Neural cell (in vitro differentiated cells): ENCODE results near the gene BRD9. TPM values are rescaled to one million over a fixed set of nuclear protein-coding genes. Genes with fewer than 3 reads are reported as not detected.
A peak's percentile ranks its signal among the peaks of the same experiment; 100 is the strongest.
"Not testable (repeated sequence)": the region's sequence is repeated elsewhere in the genome, so short reads cannot be mapped to it uniquely, and the experiment has no call there.

Experiments
- H2AFZ ChIP-seq: fragments of 200-600, 300-800 bp; sonication (generic), shearing (Covaris generic); 2 replicates; pipeline ENCODE4 v1.6.0; 2014; ENCODE audit warnings: low read depth, mild to moderate bottlenecking, antibody characterized with exemption, low read length, moderate library complexity
- H3F3A ChIP-seq: fragments of 200-600 bp; shearing (Covaris generic); 2 replicates; pipeline ENCODE4 v1.6.1; 2016; ENCODE audit warnings: mild to moderate bottlenecking, moderate library complexity, mixed read lengths, antibody characterized with exemption, low read length; ENCODE audit not compliant: insufficient read depth, poor library complexity, severe bottlenecking
- H3K27ac ChIP-seq: fragments of 200-600, 300-800 bp; sonication (generic), shearing (Covaris generic); 2 replicates; pipeline ENCODE4 v1.5.1; 2014; ENCODE audit warnings: mild to moderate bottlenecking, low read length, moderate library complexity
- H3K27me3 ChIP-seq: fragments of 300-800, 200-600 bp; sonication (generic), shearing (Covaris generic); 2 replicates; pipeline ENCODE4 v1.6.0; 2014; ENCODE audit warnings: mild to moderate bottlenecking, low read depth, low read length, moderate library complexity; ENCODE audit not compliant: insufficient read depth
- H3K36me3 ChIP-seq: fragments of 300-800, 200-600 bp; sonication (generic), shearing (Covaris generic); 2 replicates; pipeline ENCODE4 v1.5.1; 2014; ENCODE audit warnings: mild to moderate bottlenecking, antibody characterized with exemption, low read length, moderate library complexity; ENCODE audit not compliant: insufficient read depth
- H3K4me2 ChIP-seq: fragments of 300-800, 200-600 bp; sonication (generic), shearing (Covaris generic); 2 replicates; pipeline ENCODE4 v1.6.0; 2014; ENCODE audit warnings: mild to moderate bottlenecking, low read length
- H3K4me3 ChIP-seq: fragments of 300-800, 200-600 bp; sonication (generic), shearing (Covaris generic); 2 replicates; pipeline ENCODE4 v1.5.1; 2014; ENCODE audit warnings: mild to moderate bottlenecking, low read length, moderate library complexity
- H3K79me2 ChIP-seq: fragments of 200-600 bp; shearing (Covaris generic); replicated peaks from 2 replicates; pipeline ENCODE4 v1.6.0; 2014; ENCODE audit warnings: mild to moderate bottlenecking, low read length, moderate library complexity; ENCODE audit not compliant: insufficient read depth
- H3K9ac ChIP-seq: fragments of 300-800, 200-600 bp; sonication (generic), shearing (Covaris generic); 2 replicates; pipeline ENCODE4 v1.6.1; 2016; ENCODE audit warnings: mild to moderate bottlenecking, low read length, mixed read lengths
- H3K9me2 ChIP-seq: fragments of 200-600 bp; shearing (Covaris generic); 2 replicates; pipeline ENCODE4 v1.6.1; 2016; ENCODE audit warnings: mild to moderate bottlenecking, low read length, mixed read lengths; ENCODE audit not compliant: insufficient read depth
- H3K9me3 ChIP-seq: fragments of 200-600, 300-800 bp; sonication (generic), shearing (Covaris generic); 2 replicates; pipeline ENCODE4 v1.6.1; 2016; ENCODE audit warnings: mild to moderate bottlenecking, mixed run types, low read length, moderate library complexity, mixed read lengths
- H4K20me1 ChIP-seq: fragments of 200-600 bp; shearing (Covaris generic); 2 replicates; pipeline ENCODE4 v1.6.1; 2016; ENCODE audit warnings: mild to moderate bottlenecking, mixed run types; ENCODE audit not compliant: insufficient read depth
- EP300 ChIP-seq: fragments of 450-650 bp; conservative IDR thresholded peaks from 2 replicates; pipeline ENCODE4 v1.6.1; 2014; ENCODE audit warnings: antibody characterized with exemption, mild to moderate bottlenecking, moderate library complexity; ENCODE audit not compliant: poor library complexity, severe bottlenecking
- EZH2 ChIP-seq: fragments of 200-600, 300-800 bp; shearing (Covaris generic), sonication (generic); IDR thresholded peaks from 2 replicates; pipeline ENCODE4 v1.6.1; 2014; ENCODE audit warnings: antibody characterized with exemption, low read length, borderline replicate concordance, mild to moderate bottlenecking; ENCODE audit not compliant: insufficient read depth, poor library complexity, severe bottlenecking
- MXI1 ChIP-seq: fragments of 450-650 bp; conservative IDR thresholded peaks from 2 replicates; pipeline ENCODE4 v1.6.1; 2014; ENCODE audit warnings: antibody characterized with exemption, mild to moderate bottlenecking; ENCODE audit not compliant: poor library complexity, severe bottlenecking
- POLR2AphosphoS5 ChIP-seq: IDR thresholded peaks from 2 replicates; pipeline ENCODE4 v1.6.1; 2012
- RAD21 ChIP-seq: fragments of 450-650 bp; conservative IDR thresholded peaks from 2 replicates; pipeline ENCODE4 v1.6.1; 2014; ENCODE audit warnings: antibody characterized with exemption, mild to moderate bottlenecking, moderate library complexity
- SMC3 ChIP-seq: fragments of 450-650 bp; conservative IDR thresholded peaks from 2 replicates; pipeline ENCODE4 v1.6.1; 2014; ENCODE audit warnings: antibody characterized with exemption, mild to moderate bottlenecking, moderate library complexity; ENCODE audit not compliant: poor library complexity
- TAF1 ChIP-seq: IDR thresholded peaks from 2 replicates; pipeline ENCODE4 v1.6.1; 2012; ENCODE audit warnings: low read depth
- polyA minus RNA-seq: library from RNA; depleted of rRNA, polyadenylated mRNA; stranded (reverse); fragments of >200 nt; gene quantifications from 2 replicates; pipeline ENCODE4 v1.2.3, GENCODE V29; 2014
- polyA plus RNA-seq: library from polyadenylated mRNA; depleted of rRNA; stranded (reverse); fragments of >200 nt; gene quantifications from 2 replicates; pipeline ENCODE4 v1.2.3, GENCODE V29; 2014
- TF ChIP-seq, protein P1 (sequence below): IDR thresholded peaks from 2 replicates; pipeline ENCODE4 v1.6.1; 2012; ENCODE audit warnings: borderline replicate concordance
- TF ChIP-seq, protein P2 (sequence below): fragments of 450-650 bp; IDR thresholded peaks from 2 replicates; pipeline ENCODE4 v1.5.1; 2014; ENCODE audit warnings: antibody characterized with exemption, mild to moderate bottlenecking, moderate library complexity; ENCODE audit not compliant: poor library complexity, severe bottlenecking

Gene BRD9
- polyA plus RNA-seq: 50.4 and 51.3 TPM in 2 replicates
- 50.4 and 55.8 TPM in 2 replicates for polyA minus RNA-seq

DNA sequence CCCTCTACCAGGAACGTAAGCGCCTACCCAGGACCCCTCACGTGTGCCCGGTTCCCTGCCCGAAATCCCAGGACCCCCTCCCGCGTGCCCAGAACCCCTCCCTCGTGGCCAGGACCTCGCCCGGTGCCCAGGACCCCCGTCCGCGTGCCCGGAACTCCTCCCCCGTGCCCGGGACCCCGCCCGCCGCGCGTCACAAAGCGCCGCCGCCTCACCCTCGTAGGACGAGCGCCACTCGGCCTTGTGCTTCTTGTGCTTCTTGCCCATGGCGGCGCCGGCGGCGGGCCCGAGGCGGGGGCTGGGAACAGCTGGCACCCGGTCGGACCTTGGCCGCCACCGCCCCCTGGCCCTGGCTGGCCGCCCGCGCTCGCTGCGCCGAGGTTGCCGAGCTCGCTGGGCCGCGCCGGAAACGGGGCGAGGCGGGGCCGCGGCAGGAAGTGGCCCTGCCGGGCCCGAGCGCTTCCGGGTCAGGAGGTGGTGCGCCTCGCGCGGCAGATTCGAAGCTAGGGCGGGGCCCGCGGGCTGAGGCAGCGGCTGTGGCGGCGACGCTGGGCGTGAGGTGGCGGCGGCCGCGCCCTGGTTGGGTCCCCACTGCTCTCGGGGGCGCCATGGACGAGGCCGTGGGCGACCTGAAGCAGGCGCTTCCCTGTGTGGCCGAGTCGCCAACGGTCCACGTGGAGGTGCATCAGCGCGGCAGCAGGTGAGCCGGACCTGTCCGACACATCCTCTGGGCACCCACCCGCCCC, at the start of gene BRD9, which contains the start of gene TRIP13:
Gene BRD9, minus strand, starts transcription at position 408 of the 743 bp plus-strand sequence. Its CDS starts 144 bp downstream, at position 264.
Gene TRIP13, plus strand, starts transcription at position 491 of the 743 bp plus-strand sequence. Its CDS starts 115 bp downstream, at position 606.
- Histone ChIP-seq H3F3A (no peaks in the 10 kb centered on the region), H3K9ac (peak within 1 kb of the TSS; percentile 81), H4K20me1 (no peaks in the 10 kb centered on the region), H3K9me2 (no peaks in the 10 kb centered on the region), H3K27ac (peak within 1 kb of the TSS; percentile 77), H3K27me3 (no peaks in the 10 kb centered on the region), H3K4me2 (peak within 1 kb of the TSS; percentile 89), H2AFZ (peak within 1 kb of the TSS; percentile 83), H3K79me2 (peaks cover 28% of the 10 kb centered on the region), H3K9me3 (no peaks in the 10 kb centered on the region), H3K4me3 (peak within 1 kb of the TSS; percentile 85), H3K36me3 (no peaks in the 10 kb centered on the region)
- TF ChIP-seq SMC3 (peak; percentile 57), EZH2 (no peak), RAD21 (peak; percentile 49), MXI1 (peak; percentile 100), TAF1 (no peak), EP300 (peak; percentile 78), POLR2AphosphoS5 (peak; percentile 90)
- TF ChIP-seq, protein P1, sequence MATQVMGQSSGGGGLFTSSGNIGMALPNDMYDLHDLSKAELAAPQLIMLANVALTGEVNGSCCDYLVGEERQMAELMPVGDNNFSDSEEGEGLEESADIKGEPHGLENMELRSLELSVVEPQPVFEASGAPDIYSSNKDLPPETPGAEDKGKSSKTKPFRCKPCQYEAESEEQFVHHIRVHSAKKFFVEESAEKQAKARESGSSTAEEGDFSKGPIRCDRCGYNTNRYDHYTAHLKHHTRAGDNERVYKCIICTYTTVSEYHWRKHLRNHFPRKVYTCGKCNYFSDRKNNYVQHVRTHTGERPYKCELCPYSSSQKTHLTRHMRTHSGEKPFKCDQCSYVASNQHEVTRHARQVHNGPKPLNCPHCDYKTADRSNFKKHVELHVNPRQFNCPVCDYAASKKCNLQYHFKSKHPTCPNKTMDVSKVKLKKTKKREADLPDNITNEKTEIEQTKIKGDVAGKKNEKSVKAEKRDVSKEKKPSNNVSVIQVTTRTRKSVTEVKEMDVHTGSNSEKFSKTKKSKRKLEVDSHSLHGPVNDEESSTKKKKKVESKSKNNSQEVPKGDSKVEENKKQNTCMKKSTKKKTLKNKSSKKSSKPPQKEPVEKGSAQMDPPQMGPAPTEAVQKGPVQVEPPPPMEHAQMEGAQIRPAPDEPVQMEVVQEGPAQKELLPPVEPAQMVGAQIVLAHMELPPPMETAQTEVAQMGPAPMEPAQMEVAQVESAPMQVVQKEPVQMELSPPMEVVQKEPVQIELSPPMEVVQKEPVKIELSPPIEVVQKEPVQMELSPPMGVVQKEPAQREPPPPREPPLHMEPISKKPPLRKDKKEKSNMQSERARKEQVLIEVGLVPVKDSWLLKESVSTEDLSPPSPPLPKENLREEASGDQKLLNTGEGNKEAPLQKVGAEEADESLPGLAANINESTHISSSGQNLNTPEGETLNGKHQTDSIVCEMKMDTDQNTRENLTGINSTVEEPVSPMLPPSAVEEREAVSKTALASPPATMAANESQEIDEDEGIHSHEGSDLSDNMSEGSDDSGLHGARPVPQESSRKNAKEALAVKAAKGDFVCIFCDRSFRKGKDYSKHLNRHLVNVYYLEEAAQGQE: no peak
- TF ChIP-seq, protein P2, sequence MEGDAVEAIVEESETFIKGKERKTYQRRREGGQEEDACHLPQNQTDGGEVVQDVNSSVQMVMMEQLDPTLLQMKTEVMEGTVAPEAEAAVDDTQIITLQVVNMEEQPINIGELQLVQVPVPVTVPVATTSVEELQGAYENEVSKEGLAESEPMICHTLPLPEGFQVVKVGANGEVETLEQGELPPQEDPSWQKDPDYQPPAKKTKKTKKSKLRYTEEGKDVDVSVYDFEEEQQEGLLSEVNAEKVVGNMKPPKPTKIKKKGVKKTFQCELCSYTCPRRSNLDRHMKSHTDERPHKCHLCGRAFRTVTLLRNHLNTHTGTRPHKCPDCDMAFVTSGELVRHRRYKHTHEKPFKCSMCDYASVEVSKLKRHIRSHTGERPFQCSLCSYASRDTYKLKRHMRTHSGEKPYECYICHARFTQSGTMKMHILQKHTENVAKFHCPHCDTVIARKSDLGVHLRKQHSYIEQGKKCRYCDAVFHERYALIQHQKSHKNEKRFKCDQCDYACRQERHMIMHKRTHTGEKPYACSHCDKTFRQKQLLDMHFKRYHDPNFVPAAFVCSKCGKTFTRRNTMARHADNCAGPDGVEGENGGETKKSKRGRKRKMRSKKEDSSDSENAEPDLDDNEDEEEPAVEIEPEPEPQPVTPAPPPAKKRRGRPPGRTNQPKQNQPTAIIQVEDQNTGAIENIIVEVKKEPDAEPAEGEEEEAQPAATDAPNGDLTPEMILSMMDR: peak; percentile 46

DNA sequence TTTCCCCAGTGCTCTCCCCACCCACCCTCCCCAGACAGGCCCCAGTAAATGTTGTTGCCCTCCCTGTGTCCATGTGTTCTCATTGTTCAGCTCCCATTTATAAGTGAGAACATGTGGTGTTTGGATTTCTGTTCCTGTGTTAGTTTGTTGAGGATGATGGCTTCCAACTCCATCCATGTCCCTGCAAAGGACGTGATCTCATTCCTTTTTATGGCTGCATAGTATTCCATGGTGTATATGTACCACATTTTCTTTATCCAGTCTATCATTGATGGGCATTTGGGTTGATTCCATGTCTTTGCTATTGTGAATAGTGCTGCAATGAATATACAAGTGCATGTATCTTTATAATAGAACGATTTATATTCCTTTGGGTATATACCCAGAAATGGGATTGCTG, 48.1 kb upstream of the BRD9 start:
- not testable (repeated sequence) for H3K27me3 ChIP-seq, H3K4me2 ChIP-seq, H4K20me1 ChIP-seq, H3F3A ChIP-seq, H3K36me3 ChIP-seq, H3K79me2 ChIP-seq, H3K4me3 ChIP-seq, H3K9me3 ChIP-seq, H3K9ac ChIP-seq, H3K27ac ChIP-seq, H3K9me2 ChIP-seq, H2AFZ ChIP-seq
